ENCODE measurements around the gene C5orf63.
A peak's percentile ranks its signal among the peaks of the same experiment; 100 is the strongest.
"Not testable (repeated sequence)": the region's sequence is repeated elsewhere in the genome, so short reads cannot be mapped to it uniquely, and the experiment has no call there.

Gene C5orf63

GRCh38 chr5:127072861-127073846, at the start of gene C5orf63:
TSS of gene C5orf63 (minus strand) at chr5:127073502. CDS start at chr5:127058995, 14,507 bp downstream.
- no peak for DNase-seq
- in situ Hi-C loops (cut with MboI; ENCODE audit: low pct_unique_long_range_greater_than_20kb, low sequenced_read_pairs), result no loop called here

DNA sequence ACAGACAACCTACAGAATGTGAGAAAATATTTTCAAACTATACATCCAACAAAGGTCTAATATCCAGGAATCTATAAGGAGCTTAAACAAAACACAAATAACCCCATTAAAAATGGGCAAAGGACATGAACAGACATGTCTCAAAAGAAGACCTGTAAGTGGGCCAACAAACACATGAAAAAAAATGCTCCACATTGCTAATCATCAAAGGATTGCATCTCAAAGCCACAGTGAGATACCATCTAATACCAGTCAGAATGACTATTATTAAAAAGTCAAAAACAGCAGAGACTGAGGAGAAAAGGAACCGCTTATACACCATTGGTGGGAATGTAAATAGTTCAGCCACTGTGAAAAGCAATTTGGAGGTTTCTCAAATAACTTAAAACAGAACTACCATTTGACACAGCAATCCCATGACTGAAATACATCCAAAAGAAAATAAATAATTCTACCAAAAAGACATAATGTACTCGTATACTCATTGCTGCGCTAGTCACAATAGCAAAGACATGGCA, 39.1 kb upstream of the C5orf63 start:
- in situ Hi-C loops (cut with MboI; ENCODE audit: low pct_unique_long_range_greater_than_20kb, low sequenced_read_pairs), result no loop called here
- no peak for DNase-seq

DNA sequence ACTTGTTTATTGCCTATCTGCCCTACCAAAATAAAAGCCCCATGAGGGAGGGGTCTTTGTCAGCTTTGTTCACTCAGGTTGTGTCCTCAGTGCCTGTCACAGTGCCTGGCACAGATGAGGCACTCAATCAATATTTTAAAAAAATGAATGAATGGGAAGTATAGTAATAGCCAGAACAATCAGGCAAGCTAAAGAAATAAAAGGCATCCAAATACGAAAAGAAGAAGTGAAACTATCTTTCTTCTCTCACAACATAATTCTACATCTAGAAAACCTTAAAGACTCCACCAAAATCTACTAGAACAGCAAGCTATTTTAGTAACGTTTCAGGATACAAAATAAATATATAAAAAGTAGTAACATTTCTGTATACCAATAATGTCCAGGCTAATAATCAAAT, 37.8 kb upstream of the C5orf63 start:
- DNase-seq, result no peak
- in situ Hi-C loops (cut with MboI; ENCODE audit: low pct_unique_long_range_greater_than_20kb, low sequenced_read_pairs), result no loop called here

- in situ Hi-C loops (cut with MboI; ENCODE audit: low pct_unique_long_range_greater_than_20kb, low sequenced_read_pairs); DNase-seq: not testable (repeated sequence)
These were observed 35.4 kb upstream of the C5orf63 start for GRCh38 chr5:127108624-127109260.

DNA sequence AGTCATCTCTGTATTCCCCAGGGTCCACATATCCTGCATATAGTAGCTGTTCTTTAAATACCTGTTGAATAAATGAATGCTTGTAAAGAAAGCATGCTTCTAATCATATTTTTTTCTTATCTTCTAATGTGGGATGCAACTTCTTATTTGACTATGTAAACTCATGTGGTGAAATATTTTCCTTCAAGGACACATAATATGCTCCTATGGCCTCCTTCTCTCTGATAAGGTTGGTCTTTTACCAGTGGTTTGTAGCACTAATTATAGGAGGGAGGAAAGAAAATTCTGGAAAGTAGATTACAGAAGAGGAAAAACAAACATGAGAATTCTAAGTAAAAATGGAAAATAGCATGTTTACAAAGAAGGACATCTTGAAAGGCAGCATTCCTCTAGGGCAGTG, 28.6 kb upstream of the C5orf63 start:
- in situ Hi-C loops (cut with MboI; ENCODE audit: low pct_unique_long_range_greater_than_20kb, low sequenced_read_pairs), result no loop called here
- DNase-seq, result no peak

- no peak for DNase-seq
- in situ Hi-C loops (cut with MboI; ENCODE audit: low pct_unique_long_range_greater_than_20kb, low sequenced_read_pairs), result no loop called here
These were observed 28.2 kb upstream of the C5orf63 start for GRCh38 chr5:127101533-127101932.

DNA sequence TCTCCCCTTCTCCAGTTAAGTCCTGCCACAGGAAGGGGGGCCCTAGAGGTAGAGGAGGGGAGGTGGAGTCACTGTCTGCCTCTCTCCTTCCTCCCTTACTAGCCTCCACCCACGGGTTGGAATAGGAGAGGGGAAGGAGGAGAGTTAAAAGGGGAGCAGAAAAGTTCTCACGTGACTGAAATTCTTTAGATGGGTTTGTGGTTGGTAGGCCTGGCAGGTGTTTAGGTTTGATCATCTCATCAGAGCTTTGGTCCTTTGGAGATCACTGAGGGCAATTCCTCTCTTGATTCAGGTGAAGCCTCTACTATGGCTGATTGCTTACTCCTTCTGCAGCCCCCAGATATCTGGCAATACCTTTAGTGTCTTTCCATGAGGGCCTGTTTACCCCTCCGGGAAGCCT, 24.9 kb upstream of the C5orf63 start:
- no peak for DNase-seq
- in situ Hi-C loops (cut with MboI; ENCODE audit: low pct_unique_long_range_greater_than_20kb, low sequenced_read_pairs), result no loop called here

DNA sequence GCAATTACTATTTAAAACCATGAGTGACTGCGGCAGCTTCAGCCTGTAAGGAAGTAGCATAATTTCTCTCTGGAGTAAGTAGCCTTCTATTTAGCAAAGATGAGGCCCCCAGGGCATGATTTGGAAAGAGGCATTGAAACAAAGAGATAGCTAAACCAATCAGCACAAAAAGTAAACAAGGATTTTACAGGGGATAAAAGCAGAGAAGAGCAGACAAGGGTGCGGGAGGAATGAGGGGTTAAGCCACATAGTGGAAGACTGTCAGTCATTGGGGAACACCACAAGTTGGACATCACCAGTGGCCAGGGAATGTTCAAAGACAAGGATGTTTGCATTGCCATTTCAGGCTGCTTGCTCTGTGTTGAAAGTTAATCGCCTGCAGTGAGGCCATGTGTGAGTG, 24.0 kb upstream of the C5orf63 start:
- DNase-seq, result no peak
- in situ Hi-C loops (cut with MboI; ENCODE audit: low pct_unique_long_range_greater_than_20kb, low sequenced_read_pairs), result no loop called here

- no peak for DNase-seq
- in situ Hi-C loops (cut with MboI; ENCODE audit: low pct_unique_long_range_greater_than_20kb, low sequenced_read_pairs), result no loop called here
These were observed 23.2 kb upstream of the C5orf63 start for GRCh38 chr5:127096328-127096993.

- no peak for DNase-seq
- in situ Hi-C loops (cut with MboI; ENCODE audit: low pct_unique_long_range_greater_than_20kb, low sequenced_read_pairs), result no loop called here
These were observed 21.0 kb upstream of the C5orf63 start for GRCh38 chr5:127094161-127094814.

GRCh38 chr5:127092690-127093089, 19.4 kb upstream of the C5orf63 start:
- in situ Hi-C loops (cut with MboI; ENCODE audit: low pct_unique_long_range_greater_than_20kb, low sequenced_read_pairs), result no loop called here

GRCh38 chr5:127089191-127089590, 15.9 kb upstream of the C5orf63 start:
- DNase-seq, result no peak
- in situ Hi-C loops (cut with MboI; ENCODE audit: low pct_unique_long_range_greater_than_20kb, low sequenced_read_pairs), result no loop called here

More at GRCh38 chr5:127092690-127093089, 19.4 kb upstream of the C5orf63 start:
- DNase-seq, result no peak

DNA sequence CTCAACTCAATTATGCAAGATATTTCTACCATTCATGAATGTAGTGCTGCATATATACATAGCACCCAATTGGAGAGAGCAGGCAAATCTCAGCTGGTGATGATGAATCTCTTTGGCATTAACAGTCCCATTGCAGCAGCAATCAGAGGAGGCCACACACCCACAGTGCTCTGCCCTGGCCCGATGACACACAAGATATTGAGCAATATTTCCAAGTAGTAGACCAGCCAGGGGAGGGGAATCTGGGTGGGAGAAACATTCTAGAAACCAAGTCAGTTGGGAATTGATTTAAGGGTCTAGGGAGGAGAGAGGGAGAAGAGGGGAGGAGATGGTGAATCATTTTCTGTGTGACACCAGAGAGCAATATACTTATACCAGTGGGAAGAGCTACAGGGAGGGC, 14.9 kb upstream of the C5orf63 start:
- DNase-seq, result no peak
- in situ Hi-C loops (cut with MboI; ENCODE audit: low pct_unique_long_range_greater_than_20kb, low sequenced_read_pairs), result no loop called here

GRCh38 chr5:127086589-127086988, 13.3 kb upstream of the C5orf63 start:
- in situ Hi-C loops (cut with MboI; ENCODE audit: low pct_unique_long_range_greater_than_20kb, low sequenced_read_pairs), result no loop called here
- no peak for DNase-seq

- DNase-seq, result no peak
- in situ Hi-C loops (cut with MboI; ENCODE audit: low pct_unique_long_range_greater_than_20kb, low sequenced_read_pairs), result no loop called here
These were observed 12.5 kb upstream of the C5orf63 start for GRCh38 chr5:127085796-127086195.

DNA sequence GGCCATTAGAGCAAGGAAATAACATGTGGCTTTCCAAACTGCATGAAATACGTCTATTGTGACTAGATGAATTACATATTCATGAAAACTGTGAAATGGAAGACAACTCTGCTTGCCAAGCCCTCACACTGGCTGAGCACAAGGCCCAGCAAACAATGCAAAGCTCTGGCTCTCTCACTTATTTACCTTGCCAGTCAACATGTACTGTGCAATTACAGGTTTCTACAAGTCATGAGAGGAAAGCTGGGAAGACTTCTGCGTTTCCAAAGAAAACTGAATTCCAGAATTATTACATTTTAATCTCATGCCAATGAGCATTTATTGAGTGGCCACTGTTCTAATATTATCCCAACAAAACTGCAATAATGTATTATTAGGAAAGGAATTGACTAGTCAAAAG, 12.1 kb upstream of the C5orf63 start:
- no peak for DNase-seq
- in situ Hi-C loops (cut with MboI; ENCODE audit: low pct_unique_long_range_greater_than_20kb, low sequenced_read_pairs), result no loop called here

GRCh38 chr5:127084656-127085055, 11.4 kb upstream of the C5orf63 start:
- no peak for DNase-seq
- in situ Hi-C loops (cut with MboI; ENCODE audit: low pct_unique_long_range_greater_than_20kb, low sequenced_read_pairs), result no loop called here

DNA sequence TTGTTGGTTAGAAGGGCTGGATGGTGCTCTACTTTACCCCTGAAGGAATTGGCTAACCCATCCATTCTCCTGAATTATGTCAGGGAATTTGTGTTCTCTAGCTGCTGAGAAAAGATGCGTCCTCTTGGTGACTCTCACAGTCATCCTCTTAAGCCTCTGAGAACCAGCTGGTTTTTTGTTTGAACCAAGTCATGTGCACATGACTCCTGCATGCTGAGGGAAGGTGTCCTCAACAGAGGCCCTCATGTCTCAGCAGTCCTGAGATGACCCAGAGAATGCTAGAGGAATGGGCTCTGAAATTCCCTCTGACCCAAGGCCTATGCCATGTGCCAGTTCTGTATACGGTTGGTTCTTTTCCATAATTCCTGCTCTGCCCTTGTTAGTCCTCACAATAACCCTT, 10.4 kb upstream of the C5orf63 start:
- no peak for DNase-seq
- in situ Hi-C loops (cut with MboI; ENCODE audit: low pct_unique_long_range_greater_than_20kb, low sequenced_read_pairs), result no loop called here

DNA sequence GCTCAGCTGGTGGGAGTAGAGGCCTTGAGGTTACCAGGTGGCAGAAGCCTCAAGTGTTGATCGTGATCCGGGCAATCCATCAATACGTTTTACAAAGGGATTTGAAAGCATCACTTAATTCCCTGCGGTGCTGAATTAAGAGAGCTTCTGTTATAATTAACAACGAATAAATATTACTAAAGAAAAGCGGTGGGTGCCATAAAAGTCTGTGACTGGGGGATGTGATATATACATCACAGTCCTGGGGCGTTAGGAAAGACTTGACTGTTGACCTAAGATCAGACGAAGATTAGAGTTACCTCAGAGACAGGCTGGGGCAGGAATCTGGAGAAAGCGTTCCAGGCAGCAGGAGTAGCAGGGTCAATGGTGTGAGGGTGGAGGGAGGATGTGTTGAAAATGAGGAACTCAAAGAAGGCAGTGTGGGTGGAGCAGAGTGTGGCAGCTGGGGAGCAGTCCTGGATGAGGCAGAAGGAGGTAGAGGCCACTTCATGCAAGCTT, 6.7 kb upstream of the C5orf63 start:
- peak; percentile 77 for DNase-seq
- in situ Hi-C loops (cut with MboI; ENCODE audit: low pct_unique_long_range_greater_than_20kb, low sequenced_read_pairs), result no loop called here

All from KBM-7 (cell line).